ENCODE measurements around the gene FOXN4.

The FOXN4 gene

DNA sequence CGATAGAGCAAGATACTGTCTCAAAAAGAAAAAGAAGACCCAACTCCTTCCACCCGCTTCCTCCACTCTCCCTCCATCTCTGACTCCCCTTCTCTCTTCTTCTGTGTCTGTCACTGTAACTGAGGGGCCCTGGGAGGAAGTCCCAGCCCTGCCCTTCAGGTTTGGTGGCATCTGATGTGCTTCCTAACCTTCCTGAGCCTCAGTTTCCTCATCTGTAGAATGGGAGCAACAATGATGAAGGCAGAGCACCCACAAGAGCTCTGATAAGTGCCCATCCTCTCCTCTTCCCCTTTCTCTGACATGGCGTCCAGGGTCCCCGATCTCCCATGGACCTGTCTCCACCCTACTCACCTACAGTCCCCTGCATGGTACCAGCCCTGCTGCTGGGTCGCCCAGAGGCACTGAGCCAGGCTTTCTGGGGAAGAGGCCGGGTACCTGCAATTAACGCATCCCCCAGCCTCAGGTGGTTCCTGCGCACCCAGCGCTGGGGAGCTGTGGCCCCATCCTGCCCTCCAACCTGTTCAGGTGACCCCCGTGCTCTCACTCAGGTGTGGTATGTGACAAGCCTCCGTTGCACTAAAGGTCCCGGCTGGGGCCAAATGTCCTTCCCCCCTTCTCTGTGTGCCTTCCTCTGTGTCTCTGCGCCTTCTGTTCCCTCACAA lies 13.2 kb downstream of the FOXN4 start:
- H3K4me2 ChIP-seq (ENCODE audit: low read depth, low read length, poor library complexity, severe bottlenecking), result no peak overlapping the region
- no peak overlapping the region for H3K27ac ChIP-seq (ENCODE audit: low read depth, low read length)
- H3K9ac ChIP-seq (ENCODE audit: low read length), result no peak overlapping the region
- no peak overlapping the region for H3K4me3 ChIP-seq (ENCODE audit: insufficient read depth, low read length, poor library complexity, severe bottlenecking)
- no peaks in the 10 kb centered on the region for H3F3A ChIP-seq (ENCODE audit: insufficient read depth)
- no peaks in the 10 kb centered on the region for H3K36me3 ChIP-seq (ENCODE audit: low read length)
- no peak overlapping the region for H2AFZ ChIP-seq (ENCODE audit: low read depth, low read length, severe bottlenecking)
- no peaks in the 10 kb centered on the region for H3K9me2 ChIP-seq (replicated peaks; ENCODE audit: insufficient read depth, low read length)
- no peaks in the 10 kb centered on the region for H3K9me3 ChIP-seq (ENCODE audit: insufficient read depth, low read length)
- H4K20me1 ChIP-seq (ENCODE audit: low read depth, low read length), result no peaks in the 10 kb centered on the region
- no peaks in the 10 kb centered on the region for H3K27me3 ChIP-seq (ENCODE audit: low read length)
- TF ChIP-seq, protein P1, sequence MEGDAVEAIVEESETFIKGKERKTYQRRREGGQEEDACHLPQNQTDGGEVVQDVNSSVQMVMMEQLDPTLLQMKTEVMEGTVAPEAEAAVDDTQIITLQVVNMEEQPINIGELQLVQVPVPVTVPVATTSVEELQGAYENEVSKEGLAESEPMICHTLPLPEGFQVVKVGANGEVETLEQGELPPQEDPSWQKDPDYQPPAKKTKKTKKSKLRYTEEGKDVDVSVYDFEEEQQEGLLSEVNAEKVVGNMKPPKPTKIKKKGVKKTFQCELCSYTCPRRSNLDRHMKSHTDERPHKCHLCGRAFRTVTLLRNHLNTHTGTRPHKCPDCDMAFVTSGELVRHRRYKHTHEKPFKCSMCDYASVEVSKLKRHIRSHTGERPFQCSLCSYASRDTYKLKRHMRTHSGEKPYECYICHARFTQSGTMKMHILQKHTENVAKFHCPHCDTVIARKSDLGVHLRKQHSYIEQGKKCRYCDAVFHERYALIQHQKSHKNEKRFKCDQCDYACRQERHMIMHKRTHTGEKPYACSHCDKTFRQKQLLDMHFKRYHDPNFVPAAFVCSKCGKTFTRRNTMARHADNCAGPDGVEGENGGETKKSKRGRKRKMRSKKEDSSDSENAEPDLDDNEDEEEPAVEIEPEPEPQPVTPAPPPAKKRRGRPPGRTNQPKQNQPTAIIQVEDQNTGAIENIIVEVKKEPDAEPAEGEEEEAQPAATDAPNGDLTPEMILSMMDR (IDR thresholded peaks at IDR 0.05; ENCODE audit: insufficient read depth, low read length, poor library complexity, severe bottlenecking), result no peak
- H3K79me2 ChIP-seq (ENCODE audit: insufficient read depth, low read length), result no peaks in the 10 kb centered on the region

DNA sequence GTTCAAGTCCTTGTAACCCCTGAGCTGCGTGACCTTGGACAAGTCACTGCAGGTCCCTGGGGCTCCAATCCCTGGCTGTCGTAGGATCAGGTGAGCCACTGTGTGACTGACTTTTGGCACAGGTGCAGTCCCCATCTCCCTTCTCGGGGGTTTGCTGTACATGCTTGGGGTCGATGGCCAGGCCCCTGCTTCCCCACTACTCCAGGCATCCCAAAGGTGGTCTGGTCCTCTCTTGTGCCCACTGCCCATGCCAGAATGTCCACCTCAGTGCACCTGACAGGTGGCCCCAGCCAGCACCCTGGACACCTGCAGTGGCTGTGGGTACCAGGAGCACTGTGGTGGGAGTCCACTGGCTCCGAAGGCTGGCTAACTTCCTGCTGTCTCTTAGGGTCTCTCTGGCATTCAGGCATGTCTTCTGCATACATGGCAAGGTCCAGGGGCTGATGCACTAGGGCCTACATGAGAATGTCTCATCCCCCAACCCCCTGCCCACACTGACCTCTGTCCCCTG lies 14.7 kb downstream of the FOXN4 start:
- H2AFZ ChIP-seq (ENCODE audit: low read depth, low read length, severe bottlenecking), result no peak overlapping the region
- no peaks in the 10 kb centered on the region for H3K9me2 ChIP-seq (replicated peaks; ENCODE audit: insufficient read depth, low read length)
- no peaks in the 10 kb centered on the region for H4K20me1 ChIP-seq (ENCODE audit: low read depth, low read length)
- H3K9me3 ChIP-seq (ENCODE audit: insufficient read depth, low read length), result no peaks in the 10 kb centered on the region
- no peak overlapping the region for H3K4me3 ChIP-seq (ENCODE audit: insufficient read depth, low read length, poor library complexity, severe bottlenecking)
- H3K4me2 ChIP-seq (ENCODE audit: low read depth, low read length, poor library complexity, severe bottlenecking), result no peak overlapping the region
- H3K79me2 ChIP-seq (ENCODE audit: insufficient read depth, low read length), result no peaks in the 10 kb centered on the region
- H3K27me3 ChIP-seq (ENCODE audit: low read length), result no peaks in the 10 kb centered on the region
- no peak overlapping the region for H3K9ac ChIP-seq (ENCODE audit: low read length)
- H3K36me3 ChIP-seq (ENCODE audit: low read length), result no peaks in the 10 kb centered on the region
- H3F3A ChIP-seq (ENCODE audit: insufficient read depth), result no peaks in the 10 kb centered on the region
- no peak overlapping the region for H3K27ac ChIP-seq (ENCODE audit: low read depth, low read length)
- TF ChIP-seq, protein P1 (IDR thresholded peaks at IDR 0.05; ENCODE audit: insufficient read depth, low read length, poor library complexity, severe bottlenecking), result no peak
- no peak for TF ChIP-seq EZH2phosphoT487 (conservative IDR thresholded peaks at IDR 0.05; ENCODE audit: low read length)

DNA sequence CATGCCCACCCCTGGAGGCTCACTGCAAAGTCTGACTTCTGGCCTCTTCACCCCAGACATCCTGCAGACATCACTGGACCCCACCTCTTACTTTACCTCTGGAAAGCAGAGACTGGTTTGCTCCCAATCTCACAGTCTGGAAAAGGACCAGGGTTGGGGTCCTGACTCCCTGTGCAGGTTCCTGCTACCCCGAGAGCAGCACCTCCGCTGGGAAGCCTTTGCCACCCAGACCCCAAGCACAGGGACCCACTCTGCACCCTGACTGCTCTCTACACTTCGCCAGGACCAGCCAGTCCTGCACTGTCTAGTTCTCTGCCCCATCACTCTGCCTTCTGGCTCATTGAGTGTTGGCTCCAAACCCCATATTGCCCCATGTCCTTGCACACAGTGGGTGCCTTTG lies 16.0 kb downstream of the FOXN4 start:
- H3K9me2 ChIP-seq (replicated peaks; ENCODE audit: insufficient read depth, low read length), result no peaks in the 10 kb centered on the region
- no peaks in the 10 kb centered on the region for H3K36me3 ChIP-seq (ENCODE audit: low read length)
- no peak overlapping the region for H3K9ac ChIP-seq (ENCODE audit: low read length)
- no peak overlapping the region for H2AFZ ChIP-seq (ENCODE audit: low read depth, low read length, severe bottlenecking)
- H3K27me3 ChIP-seq (ENCODE audit: low read length), result no peaks in the 10 kb centered on the region
- no peaks in the 10 kb centered on the region for H4K20me1 ChIP-seq (ENCODE audit: low read depth, low read length)
- H3K4me3 ChIP-seq (ENCODE audit: insufficient read depth, low read length, poor library complexity, severe bottlenecking), result no peak overlapping the region
- H3F3A ChIP-seq (ENCODE audit: insufficient read depth), result no peaks in the 10 kb centered on the region
- no peak overlapping the region for H3K4me2 ChIP-seq (ENCODE audit: low read depth, low read length, poor library complexity, severe bottlenecking)
- no peak overlapping the region for H3K27ac ChIP-seq (ENCODE audit: low read depth, low read length)
- H3K79me2 ChIP-seq (ENCODE audit: insufficient read depth, low read length), result no peaks in the 10 kb centered on the region
- H3K9me3 ChIP-seq (ENCODE audit: insufficient read depth, low read length), result no peaks in the 10 kb centered on the region
- TF ChIP-seq, protein P1 (IDR thresholded peaks at IDR 0.05; ENCODE audit: insufficient read depth, low read length, poor library complexity, severe bottlenecking), result no peak
- no peak for TF ChIP-seq EZH2phosphoT487 (conservative IDR thresholded peaks at IDR 0.05; ENCODE audit: low read length)
